Measurements from ENCODE around the gene HHLA2.
"Not testable (repeated sequence)": the region's sequence is repeated elsewhere in the genome, so short reads cannot be mapped to it uniquely, and the experiment has no call there.

GRCh38 chr3:108264534-108265298 lies 31.6 kb upstream of the HHLA2 start:
- not testable (repeated sequence) for TF ChIP-seq CTCF, POLR2A (IDR thresholded peaks at IDR 0.05)

Data from body of pancreas (tissue), 4 donors.